PC-3 (cell line): ENCODE measurements around the gene NLRP9. TPM values are rescaled to one million over a fixed set of nuclear protein-coding genes. Genes with fewer than 3 reads are reported as not detected.

Experiments used
- ATAC-seq: fragments of 200-7000 bp; cut with Tn5 transposase; 2 replicates; pipeline ENCODE4 v1.9.1; 2020; ENCODE audit warnings: mild to moderate bottlenecking, moderate library complexity
- BruUV-seq: library from RNA; stranded (reverse); fragments of 400-500 nt; replicated peaks from 2 replicates; lab custom pipeline; 2021; lab: Mats Ljungman, UMichigan
- CTCF ChIA-PET: fragments of 300-600 bp; sonication (Branson Sonifier 250); formaldehyde crosslinking; loops from one replicate; lab custom pipeline; 2022; ENCODE audit warnings: antibody characterized with exemption; lab: Charles Lee
- POLR2A ChIA-PET: fragments of 300-600 bp; sonication (Branson Sonifier 250); formaldehyde crosslinking; loops from one replicate; lab custom pipeline; 2022; ENCODE audit warnings: antibody characterized with exemption; ENCODE audit not compliant: unreplicated experiment; lab: Charles Lee
- DNase-seq: peaks from one replicate; pipeline ENCODE4 v3.0.0-alpha.2; 2015
- H2AFZ ChIP-seq: fragments of 300-600 bp; sonication (generic); 2 replicates; pipeline ENCODE4 v1.6.0; 2016; ENCODE audit warnings: antibody characterized with exemption, low read length
- H3F3A ChIP-seq: fragments of 300-600 bp; sonication (generic); one replicate; pipeline ENCODE4 v1.6.0; 2017; ENCODE audit warnings: antibody characterized with exemption, low read length, control low read depth, mild to moderate bottlenecking; ENCODE audit not compliant: unreplicated experiment
- H3K27ac ChIP-seq: fragments of 300-600 bp; sonication (generic); 2 replicates; pipeline ENCODE4 v1.5.1; 2016; ENCODE audit warnings: mild to moderate bottlenecking, low read length
- H3K27me3 ChIP-seq: fragments of 300-600 bp; sonication (generic); 2 replicates; pipeline ENCODE4 v1.6.1; 2016; ENCODE audit warnings: low read length, mixed read lengths
- H3K36me3 ChIP-seq: fragments of 300-600 bp; sonication (generic); 2 replicates; pipeline ENCODE4 v1.6.1; 2016; ENCODE audit warnings: low read depth, mixed run types, low read length, mixed read lengths
- H3K4me1 ChIP-seq: fragments of 300-600 bp; sonication (generic); 2 replicates; pipeline ENCODE4 v1.5.1; 2016; ENCODE audit warnings: low read length; ENCODE audit not compliant: insufficient read depth
- H3K4me2 ChIP-seq: fragments of 300-600 bp; sonication (generic); 2 replicates; pipeline ENCODE4 v1.6.0; 2016; ENCODE audit warnings: low read length
- H3K4me3 ChIP-seq: fragments of 300-600 bp; sonication (generic); 2 replicates; pipeline ENCODE4 v1.5.1; 2016; ENCODE audit warnings: mild to moderate bottlenecking, low read length, mixed read lengths
- H3K79me2 ChIP-seq: fragments of 300-600 bp; sonication (generic); 2 replicates; pipeline ENCODE4 v1.6.1; 2017; ENCODE audit warnings: low read length, mixed read lengths
- H3K9ac ChIP-seq: fragments of 300-600 bp; sonication (generic); 2 replicates; pipeline ENCODE4 v1.6.0; 2016; ENCODE audit warnings: mild to moderate bottlenecking, low read length
- H3K9me2 ChIP-seq: fragments of 300-600 bp; sonication (generic); replicated peaks from 2 replicates; pipeline ENCODE4 v1.6.1; 2016; ENCODE audit warnings: mixed run types, low read length, mixed read lengths
- H3K9me3 ChIP-seq: fragments of 300-600 bp; sonication (generic); 2 replicates; pipeline ENCODE4 v1.6.1; 2016; ENCODE audit warnings: low read length, mixed read lengths
- H4K20me1 ChIP-seq: fragments of 300-600 bp; sonication (generic); 2 replicates; pipeline ENCODE4 v1.6.1; 2016; ENCODE audit warnings: low read length, mixed read lengths
- CTCF ChIP-seq: fragments of 300-600 bp; sonication (generic); conservative IDR thresholded peaks from 2 replicates; pipeline ENCODE4 v1.5.1; 2017; ENCODE audit warnings: antibody characterized with exemption, low read depth, mild to moderate bottlenecking, low read length
- EZH2 ChIP-seq: fragments of 300-600 bp; sonication (generic); IDR thresholded peaks from one replicate; pipeline ENCODE4 v1.6.1; 2017; ENCODE audit warnings: antibody characterized with exemption, mild to moderate bottlenecking, low read length; ENCODE audit not compliant: unreplicated experiment
- EZH2phosphoT487 ChIP-seq: fragments of 300-600 bp; sonication (generic); IDR thresholded peaks from 2 replicates; pipeline ENCODE4 v1.6.1; 2018; ENCODE audit warnings: mild to moderate bottlenecking, antibody characterized with exemption, low read length, borderline replicate concordance
- intact Hi-C: fragments of 100-400 bp; cut with micrococcal nuclease; formaldehyde crosslinking; loops from 2 replicates; pipeline ENCODE4 v1.9.0; 2023
- total RNA-seq: library from RNA; depleted of rRNA; stranded (reverse); fragments of >200 nt; gene quantifications from 2 replicates; pipeline ENCODE4 v1.2.3, GENCODE V29; 2014

Gene NLRP9
- total RNA-seq, 1 experiment from 2014 or later = not detected

GRCh38 chr19:55687281-55688201 lies 50.7 kb downstream of the NLRP9 start:
- POLR2A ChIA-PET = no interaction called here
- Histone ChIP-seq H3K4me3 (no peak overlapping the region), H3F3A (no peaks in the 10 kb centered on the region), H4K20me1 (peaks cover 22% of the 10 kb centered on the region; the same call in 1 of the 2 replicates), H3K27ac (no peak overlapping the region), H3K4me2 (no peak overlapping the region), H3K27me3 (no peaks in the 10 kb centered on the region), H3K36me3 (peaks cover 43% of the 10 kb centered on the region), H3K9me3 (no peaks in the 10 kb centered on the region), H3K9ac (no peak overlapping the region), H3K79me2 (peaks cover 38% of the 10 kb centered on the region), H3K4me1 (no peaks in the 10 kb centered on the region), H2AFZ (no peak overlapping the region), H3K9me2 (no peaks in the 10 kb centered on the region)
- no peak for TF ChIP-seq CTCF
- intact Hi-C loops = no loop called here
- DNase-seq (no peak), ATAC-seq (no peak)
- BruUV-seq = no TSS peak
- CTCF ChIA-PET = no interaction called here

- Histone ChIP-seq H4K20me1 (peaks cover 25% of the 10 kb centered on the region; the same call in 1 of the 2 replicates), H2AFZ (no peak overlapping the region), H3K27me3 (no peaks in the 10 kb centered on the region), H3K36me3 (peaks cover 48% of the 10 kb centered on the region), H3K4me2 (no peak overlapping the region), H3K9me2 (no peaks in the 10 kb centered on the region), H3K79me2 (peaks cover 48% of the 10 kb centered on the region), H3K9ac (no peak overlapping the region), H3K9me3 (no peaks in the 10 kb centered on the region), H3F3A (no peaks in the 10 kb centered on the region), H3K27ac (no peak overlapping the region), H3K4me3 (no peak overlapping the region), H3K4me1 (no peaks in the 10 kb centered on the region)
- DNase-seq (no peak), ATAC-seq (no peak)
- CTCF ChIA-PET = no interaction called here
- intact Hi-C loops = no loop called here
- POLR2A ChIA-PET = no interaction called here
- BruUV-seq = no TSS peak
- TF ChIP-seq CTCF (no peak), EZH2 (no peak), EZH2phosphoT487 (no peak)
Observed at GRCh38 chr19:55686311-55687050, 51.7 kb downstream of the NLRP9 start.
